H1 (cell line): ENCODE data around the gene UFD1. TPM values are rescaled to one million over a fixed set of nuclear protein-coding genes. Genes with fewer than 3 reads are reported as not detected.

Experiments
- CREB1 ChIP-seq: IDR thresholded peaks from 2 replicates; pipeline ENCODE4 v1.6.1; 2012; ENCODE audit warnings: inconsistent platforms
- CTBP2 ChIP-seq: IDR thresholded peaks from 2 replicates; pipeline ENCODE4 v1.7.0; 2011; ENCODE audit warnings: borderline replicate concordance, mild to moderate bottlenecking, moderate library complexity, mixed read lengths, low read length; ENCODE audit not compliant: insufficient read depth, insufficient read length
- FOSL1 ChIP-seq: IDR thresholded peaks from 2 replicates; pipeline ENCODE4 v1.6.1; 2011; ENCODE audit warnings: mild to moderate bottlenecking, low read depth, low read length, moderate library complexity; ENCODE audit not compliant: insufficient read depth
- KDM4A ChIP-seq: IDR thresholded peaks from one replicate; pipeline ENCODE4 v1.7.1; 2012; ENCODE audit warnings: low read depth, mild to moderate bottlenecking, moderate library complexity, low read length, inconsistent platforms; ENCODE audit not compliant: severe bottlenecking
- SIRT6 ChIP-seq: IDR thresholded peaks from one replicate; pipeline ENCODE4 v1.7.1; 2012; ENCODE audit warnings: low read length, inconsistent platforms
- YY1 ChIP-seq: IDR thresholded peaks from 2 replicates; pipeline ENCODE4 v1.6.1; 2011; ENCODE audit warnings: low read depth, mild to moderate bottlenecking, low read length
- ZNF274 ChIP-seq: IDR thresholded peaks from 2 replicates; pipeline ENCODE4 v1.7.0; 2012; ENCODE audit warnings: low read length, borderline replicate concordance; ENCODE audit errors: extremely low read depth
- polyA plus RNA-seq, 7 experiments: library from polyadenylated mRNA; depleted of rRNA in 3 of 7; stranded (reverse) in 5 of 7; unstranded in 2 of 7; fragments of >200 nt in 5 of 7; fragments of 200-250 nt in 2 of 7; gene quantifications; 1 replicate in 5 of 7; 2 replicates in 1 of 7; 4 replicates in 1 of 7; pipeline versions ENCODE4 v1.2.1 to v1.2.3, GENCODE V29; 2011 to 2013; ENCODE audit warnings: missing spikeins in 2 of 7, mixed read lengths in 2 of 7
- total RNA-seq: library from RNA; stranded (reverse); fragmentation: NEBNext Ultra II Directional; extraction: Animal tissue kit (Norgen Biotek cat#: 25700); gene quantifications from 2 replicates; pipeline ENCODE4 v1.2.1, GENCODE V29; 2021
- TF ChIP-seq, protein P1 (sequence below): fragments of 300-600 bp; sonication (generic); IDR thresholded peaks from 2 replicates; pipeline ENCODE4 v1.7.1; 2012; ENCODE audit warnings: low read length, moderate library complexity, mild to moderate bottlenecking, inconsistent platforms; ENCODE audit not compliant: insufficient replicate concordance

Gene UFD1
- total and polyA plus RNA-seq, 2 of the 8 experiments (the other 6 are each of a cell fraction or from before 2014, with no cell fraction given), result 74.6 to 116 TPM

GRCh38 chr22:19478901-19479354 is at the start of gene UFD1 (continued):
- TF ChIP-seq, protein P1, sequence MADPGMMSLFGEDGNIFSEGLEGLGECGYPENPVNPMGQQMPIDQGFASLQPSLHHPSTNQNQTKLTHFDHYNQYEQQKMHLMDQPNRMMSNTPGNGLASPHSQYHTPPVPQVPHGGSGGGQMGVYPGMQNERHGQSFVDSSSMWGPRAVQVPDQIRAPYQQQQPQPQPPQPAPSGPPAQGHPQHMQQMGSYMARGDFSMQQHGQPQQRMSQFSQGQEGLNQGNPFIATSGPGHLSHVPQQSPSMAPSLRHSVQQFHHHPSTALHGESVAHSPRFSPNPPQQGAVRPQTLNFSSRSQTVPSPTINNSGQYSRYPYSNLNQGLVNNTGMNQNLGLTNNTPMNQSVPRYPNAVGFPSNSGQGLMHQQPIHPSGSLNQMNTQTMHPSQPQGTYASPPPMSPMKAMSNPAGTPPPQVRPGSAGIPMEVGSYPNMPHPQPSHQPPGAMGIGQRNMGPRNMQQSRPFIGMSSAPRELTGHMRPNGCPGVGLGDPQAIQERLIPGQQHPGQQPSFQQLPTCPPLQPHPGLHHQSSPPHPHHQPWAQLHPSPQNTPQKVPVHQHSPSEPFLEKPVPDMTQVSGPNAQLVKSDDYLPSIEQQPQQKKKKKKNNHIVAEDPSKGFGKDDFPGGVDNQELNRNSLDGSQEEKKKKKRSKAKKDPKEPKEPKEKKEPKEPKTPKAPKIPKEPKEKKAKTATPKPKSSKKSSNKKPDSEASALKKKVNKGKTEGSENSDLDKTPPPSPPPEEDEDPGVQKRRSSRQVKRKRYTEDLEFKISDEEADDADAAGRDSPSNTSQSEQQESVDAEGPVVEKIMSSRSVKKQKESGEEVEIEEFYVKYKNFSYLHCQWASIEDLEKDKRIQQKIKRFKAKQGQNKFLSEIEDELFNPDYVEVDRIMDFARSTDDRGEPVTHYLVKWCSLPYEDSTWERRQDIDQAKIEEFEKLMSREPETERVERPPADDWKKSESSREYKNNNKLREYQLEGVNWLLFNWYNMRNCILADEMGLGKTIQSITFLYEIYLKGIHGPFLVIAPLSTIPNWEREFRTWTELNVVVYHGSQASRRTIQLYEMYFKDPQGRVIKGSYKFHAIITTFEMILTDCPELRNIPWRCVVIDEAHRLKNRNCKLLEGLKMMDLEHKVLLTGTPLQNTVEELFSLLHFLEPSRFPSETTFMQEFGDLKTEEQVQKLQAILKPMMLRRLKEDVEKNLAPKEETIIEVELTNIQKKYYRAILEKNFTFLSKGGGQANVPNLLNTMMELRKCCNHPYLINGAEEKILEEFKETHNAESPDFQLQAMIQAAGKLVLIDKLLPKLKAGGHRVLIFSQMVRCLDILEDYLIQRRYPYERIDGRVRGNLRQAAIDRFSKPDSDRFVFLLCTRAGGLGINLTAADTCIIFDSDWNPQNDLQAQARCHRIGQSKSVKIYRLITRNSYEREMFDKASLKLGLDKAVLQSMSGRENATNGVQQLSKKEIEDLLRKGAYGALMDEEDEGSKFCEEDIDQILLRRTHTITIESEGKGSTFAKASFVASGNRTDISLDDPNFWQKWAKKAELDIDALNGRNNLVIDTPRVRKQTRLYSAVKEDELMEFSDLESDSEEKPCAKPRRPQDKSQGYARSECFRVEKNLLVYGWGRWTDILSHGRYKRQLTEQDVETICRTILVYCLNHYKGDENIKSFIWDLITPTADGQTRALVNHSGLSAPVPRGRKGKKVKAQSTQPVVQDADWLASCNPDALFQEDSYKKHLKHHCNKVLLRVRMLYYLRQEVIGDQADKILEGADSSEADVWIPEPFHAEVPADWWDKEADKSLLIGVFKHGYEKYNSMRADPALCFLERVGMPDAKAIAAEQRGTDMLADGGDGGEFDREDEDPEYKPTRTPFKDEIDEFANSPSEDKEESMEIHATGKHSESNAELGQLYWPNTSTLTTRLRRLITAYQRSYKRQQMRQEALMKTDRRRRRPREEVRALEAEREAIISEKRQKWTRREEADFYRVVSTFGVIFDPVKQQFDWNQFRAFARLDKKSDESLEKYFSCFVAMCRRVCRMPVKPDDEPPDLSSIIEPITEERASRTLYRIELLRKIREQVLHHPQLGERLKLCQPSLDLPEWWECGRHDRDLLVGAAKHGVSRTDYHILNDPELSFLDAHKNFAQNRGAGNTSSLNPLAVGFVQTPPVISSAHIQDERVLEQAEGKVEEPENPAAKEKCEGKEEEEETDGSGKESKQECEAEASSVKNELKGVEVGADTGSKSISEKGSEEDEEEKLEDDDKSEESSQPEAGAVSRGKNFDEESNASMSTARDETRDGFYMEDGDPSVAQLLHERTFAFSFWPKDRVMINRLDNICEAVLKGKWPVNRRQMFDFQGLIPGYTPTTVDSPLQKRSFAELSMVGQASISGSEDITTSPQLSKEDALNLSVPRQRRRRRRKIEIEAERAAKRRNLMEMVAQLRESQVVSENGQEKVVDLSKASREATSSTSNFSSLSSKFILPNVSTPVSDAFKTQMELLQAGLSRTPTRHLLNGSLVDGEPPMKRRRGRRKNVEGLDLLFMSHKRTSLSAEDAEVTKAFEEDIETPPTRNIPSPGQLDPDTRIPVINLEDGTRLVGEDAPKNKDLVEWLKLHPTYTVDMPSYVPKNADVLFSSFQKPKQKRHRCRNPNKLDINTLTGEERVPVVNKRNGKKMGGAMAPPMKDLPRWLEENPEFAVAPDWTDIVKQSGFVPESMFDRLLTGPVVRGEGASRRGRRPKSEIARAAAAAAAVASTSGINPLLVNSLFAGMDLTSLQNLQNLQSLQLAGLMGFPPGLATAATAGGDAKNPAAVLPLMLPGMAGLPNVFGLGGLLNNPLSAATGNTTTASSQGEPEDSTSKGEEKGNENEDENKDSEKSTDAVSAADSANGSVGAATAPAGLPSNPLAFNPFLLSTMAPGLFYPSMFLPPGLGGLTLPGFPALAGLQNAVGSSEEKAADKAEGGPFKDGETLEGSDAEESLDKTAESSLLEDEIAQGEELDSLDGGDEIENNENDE, result no peak
- TF ChIP-seq KDM4A (peak; percentile 20), CREB1 (no peak), ZNF274 (no peak), CTBP2 (no peak), SIRT6 (no peak), FOSL1 (no peak), YY1 (no peak)
